Lower lobe of right lung (tissue), 2 donors: ENCODE results near the gene PSMA7. TPM values are rescaled to one million over a fixed set of nuclear protein-coding genes. Genes with fewer than 3 reads are reported as not detected.

Experiments used
- ATAC-seq, 2 donors: fragments of 200-7000 bp; cut with Tn5 transposase; one replicate each; pipeline ENCODE4 v1.9.1; 2020 to 2022; ENCODE audit warnings: mild to moderate bottlenecking in 2 of 2, moderate library complexity in 2 of 2
- DNase-seq: peaks from one replicate; pipeline ENCODE4 v3.0.0-alpha.2; 2020
- H3K27ac ChIP-seq: fragments of 200-600 bp; one replicate; pipeline ENCODE4 v1.8.0; 2022
- H3K27me3 ChIP-seq: fragments of 200-600 bp; one replicate; pipeline ENCODE4 v1.8.0; 2022; ENCODE audit warnings: low read depth
- H3K36me3 ChIP-seq: fragments of 200-600 bp; one replicate; pipeline ENCODE4 v1.8.0; 2022; ENCODE audit warnings: mild to moderate bottlenecking
- H3K4me1 ChIP-seq: fragments of 200-600 bp; one replicate; pipeline ENCODE4 v1.8.0; 2022
- H3K4me3 ChIP-seq: fragments of 200-600 bp; one replicate; pipeline ENCODE4 v1.8.0; 2022; ENCODE audit warnings: mild to moderate bottlenecking
- H3K9me3 ChIP-seq: fragments of 200-600 bp; one replicate; pipeline ENCODE4 v1.8.0; 2022
- CTCF ChIP-seq: fragments of 200-600 bp; IDR thresholded peaks from one replicate; pipeline ENCODE4 v1.8.0; 2022; ENCODE audit warnings: antibody characterized with exemption, mild to moderate bottlenecking
- intact Hi-C: fragments of 100-400 bp; cut with DNase I; formaldehyde crosslinking; loops from one replicate; pipeline ENCODE4 v1.11.0; 2022
- total RNA-seq: library from RNA; stranded (reverse); fragmentation: NEBNext Ultra II Directional; extraction: Animal tissue kit (Norgen Biotek cat#: 25700); gene quantifications from one replicate; pipeline ENCODE4 v1.2.1, GENCODE V29; 2021
- donor health status: DM: no; HTN: yes; CAD: no; lungs with severe emphysema.

The PSMA7 gene
- total RNA-seq, 1 donor from 2014 or later, result 223 TPM

- no peaks in the 10 kb centered on the region for H3K36me3 ChIP-seq
- DNase-seq (no peak), ATAC-seq (no peak)
- peaks cover 30% of the 10 kb centered on the region for H3K9me3 ChIP-seq
- intact Hi-C loops, result no loop called here
- no peak for TF ChIP-seq CTCF
- H3K27me3 ChIP-seq, result peaks cover 4% of the 10 kb centered on the region
- no peaks in the 10 kb centered on the region for H3K4me1 ChIP-seq
- no peak overlapping the region for H3K4me3 ChIP-seq
- no peak overlapping the region for H3K27ac ChIP-seq
Measured at GRCh38 chr20:62104234-62104789, 38.9 kb downstream of the PSMA7 start.

- H3K36me3 ChIP-seq, result no peaks in the 10 kb centered on the region
- peaks cover 24% of the 10 kb centered on the region for H3K9me3 ChIP-seq
- DNase-seq, result no peak
Measured at GRCh38 chr20:62103508-62104233, 39.5 kb downstream of the PSMA7 start.

GRCh38 chr20:62101078-62101477 is 42.1 kb downstream of the PSMA7 start:
- ATAC-seq (no peak), DNase-seq (no peak)
- H3K27ac ChIP-seq, result no peak overlapping the region
- TF ChIP-seq CTCF, result no peak
- H3K27me3 ChIP-seq, result peaks cover 4% of the 10 kb centered on the region
- peaks cover 6% of the 10 kb centered on the region for H3K9me3 ChIP-seq
- no peaks in the 10 kb centered on the region for H3K36me3 ChIP-seq
- intact Hi-C loops, result no loop called here
- H3K4me1 ChIP-seq, result no peaks in the 10 kb centered on the region
- H3K4me3 ChIP-seq, result no peak overlapping the region

More at GRCh38 chr20:62103508-62104233, 39.5 kb downstream of the PSMA7 start:
- Histone ChIP-seq H3K27ac (no peak overlapping the region), H3K4me1 (no peaks in the 10 kb centered on the region), H3K27me3 (peaks cover 4% of the 10 kb centered on the region), H3K4me3 (no peak overlapping the region)
- no peak for ATAC-seq
- intact Hi-C loops, result no loop called here
- no peak for TF ChIP-seq CTCF

GRCh38 chr20:62097881-62098407 is 45.2 kb downstream of the PSMA7 start:
- no peak for ATAC-seq
- Histone ChIP-seq H3K27ac (no peak overlapping the region), H3K4me1 (no peaks in the 10 kb centered on the region), H3K4me3 (no peak overlapping the region), H3K36me3 (no peaks in the 10 kb centered on the region), H3K9me3 (peaks cover 6% of the 10 kb centered on the region), H3K27me3 (no peaks in the 10 kb centered on the region)
- intact Hi-C loops, result no loop called here
- TF ChIP-seq CTCF, result no peak
- no peak for DNase-seq

- H3K36me3 ChIP-seq, result no peaks in the 10 kb centered on the region
- H3K27ac ChIP-seq, result no peak overlapping the region
- ATAC-seq (no peak), DNase-seq (no peak)
- TF ChIP-seq CTCF, result no peak
- H3K27me3 ChIP-seq, result no peaks in the 10 kb centered on the region
- no peak overlapping the region for H3K4me3 ChIP-seq
- intact Hi-C loops, result no loop called here
- peaks cover 5% of the 10 kb centered on the region for H3K9me3 ChIP-seq
- no peaks in the 10 kb centered on the region for H3K4me1 ChIP-seq
Measured at GRCh38 chr20:62096421-62097380, 46.5 kb downstream of the PSMA7 start.
